Placental epithelial cell (primary cell): ENCODE measurements around the gene GPR52. TPM values are rescaled to one million over a fixed set of nuclear protein-coding genes. Genes with fewer than 3 reads are reported as not detected.

ENCODE experiments used
- total RNA-seq: library from RNA; depleted of rRNA; stranded (reverse); fragments of >200 nt; gene quantifications from 2 replicates; pipeline ENCODE4 v1.2.3, GENCODE V29; 2012

The GPR52 gene, protein sequence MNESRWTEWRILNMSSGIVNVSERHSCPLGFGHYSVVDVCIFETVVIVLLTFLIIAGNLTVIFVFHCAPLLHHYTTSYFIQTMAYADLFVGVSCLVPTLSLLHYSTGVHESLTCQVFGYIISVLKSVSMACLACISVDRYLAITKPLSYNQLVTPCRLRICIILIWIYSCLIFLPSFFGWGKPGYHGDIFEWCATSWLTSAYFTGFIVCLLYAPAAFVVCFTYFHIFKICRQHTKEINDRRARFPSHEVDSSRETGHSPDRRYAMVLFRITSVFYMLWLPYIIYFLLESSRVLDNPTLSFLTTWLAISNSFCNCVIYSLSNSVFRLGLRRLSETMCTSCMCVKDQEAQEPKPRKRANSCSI
- 3.5 and 4.0 TPM in 2 replicates for total RNA-seq

DNA sequence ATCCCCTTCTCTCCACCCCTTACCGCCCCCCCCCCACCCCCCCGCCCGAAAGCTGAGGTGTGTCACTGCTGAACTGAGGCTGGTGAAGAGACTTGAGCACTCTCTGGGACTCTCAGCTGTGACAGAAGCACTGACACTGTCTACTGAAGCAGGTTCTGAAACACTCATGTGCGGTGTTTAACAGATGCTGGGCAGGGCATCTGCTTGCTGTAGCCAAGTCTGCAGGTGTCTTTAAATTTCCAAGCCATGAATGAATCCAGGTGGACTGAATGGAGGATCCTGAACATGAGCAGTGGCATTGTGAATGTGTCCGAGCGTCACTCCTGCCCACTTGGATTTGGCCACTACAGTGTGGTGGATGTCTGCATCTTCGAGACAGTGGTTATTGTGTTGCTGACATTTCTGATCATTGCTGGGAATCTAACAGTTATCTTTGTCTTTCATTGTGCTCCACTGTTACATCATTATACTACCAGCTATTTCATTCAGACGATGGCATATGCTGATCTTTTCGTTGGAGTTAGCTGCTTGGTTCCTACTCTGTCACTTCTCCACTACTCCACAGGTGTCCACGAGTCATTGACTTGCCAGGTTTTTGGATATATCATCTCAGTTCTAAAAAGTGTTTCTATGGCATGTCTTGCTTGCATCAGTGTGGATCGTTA is at the start of gene GPR52:
Gene GPR52 (plus strand): TSS at position 99 of the 665 bp plus-strand sequence. CDS start 148 bp downstream, at position 247.

